SK-N-SH (cell line): ENCODE measurements around the gene PRMT9. TPM values are rescaled to one million over a fixed set of nuclear protein-coding genes. Genes with fewer than 3 reads are reported as not detected.

Source experiments
- CTCF ChIA-PET: fragments of 300-600, 350-600 bp; formaldehyde crosslinking; extraction: SDS; loops from one replicate; lab custom pipeline; 2021; lab: Yijun Ruan, JAX
- POLR2A ChIA-PET: fragments of 350-600 bp; sonication (Branson Sonifier 250); formaldehyde crosslinking; extraction: SDS; loops from one replicate; lab custom pipeline; 2020; ENCODE audit warnings: antibody characterized with exemption, inconsistent platforms; lab: Yijun Ruan, JAX
- DNase-seq: peaks from one replicate; pipeline ENCODE4 v3.0.0; 2012
- H2AFZ ChIP-seq: fragments of 200-600 bp; sonication (generic); 2 replicates; pipeline ENCODE4 v1.8.1; 2016; ENCODE audit warnings: antibody characterized with exemption, mild to moderate bottlenecking, low read depth
- H3F3A ChIP-seq: fragments of 200-600 bp; sonication (generic); replicated peaks from 2 replicates; pipeline ENCODE3; 2016; ENCODE audit warnings: antibody characterized with exemption, mild to moderate bottlenecking; ENCODE audit not compliant: insufficient read depth
- H3K27ac ChIP-seq, 2 experiments: fragments of 200-500 bp in 1 of 2; fragments of 200-600 bp in 1 of 2; sonication (Bioruptor generic) in 1 of 2; sonication (generic), shearing (Covaris generic) in 1 of 2; 2 replicates each; pipeline versions ENCODE4 v1.5.1 to v1.6.1; 2014 to 2016; ENCODE audit warnings: low read depth in 2 of 2, inconsistent platforms in 1 of 2, low read length in 1 of 2, mild to moderate bottlenecking in 1 of 2, mixed read lengths in 1 of 2
- H3K27me3 ChIP-seq: fragments of 200-600 bp; sonication (generic), shearing (Covaris generic); 2 replicates; pipeline ENCODE4 v1.6.1; 2016; ENCODE audit warnings: mixed run types; ENCODE audit not compliant: insufficient read depth
- H3K36me3 ChIP-seq, 2 experiments: fragments of 200-500 bp in 1 of 2; fragments of 200-600 bp in 1 of 2; sonication (Bioruptor generic) in 1 of 2; sonication (generic) in 1 of 2; replicated peaks in 1 of 2; 2 replicates each; pipeline versions ENCODE3 to v1.5.1; 2014 to 2016; ENCODE audit warnings: low read length in 1 of 2, mild to moderate bottlenecking in 1 of 2; ENCODE audit not compliant: insufficient read depth in 2 of 2, control insufficient read depth in 1 of 2
- H3K4me1 ChIP-seq, 2 experiments: fragments of 200-500 bp in 1 of 2; fragments of 200-600 bp in 1 of 2; sonication (Bioruptor generic) in 1 of 2; sonication (generic), shearing (Covaris generic) in 1 of 2; 2 replicates each; pipeline versions ENCODE4 v1.5.1 to v1.6.1; 2014 to 2016; ENCODE audit warnings: low read depth in 1 of 2, low read length in 1 of 2, mixed run types in 1 of 2; ENCODE audit not compliant: insufficient read depth in 2 of 2, control insufficient read depth in 1 of 2
- H3K4me2 ChIP-seq: fragments of 200-600 bp; sonication (generic), shearing (Covaris generic); 2 replicates; pipeline ENCODE4 v1.6.1; 2017; ENCODE audit warnings: mixed run types
- H3K4me3 ChIP-seq, 2 experiments: fragments of 200-500 bp in 1 of 2; fragments of 200-600 bp in 1 of 2; sonication (Bioruptor generic) in 1 of 2; sonication (generic), shearing (Covaris generic) in 1 of 2; 2 replicates each; pipeline versions ENCODE4 v1.5.1 to v1.8.1; 2014 to 2016; ENCODE audit warnings: low read depth in 2 of 2, inconsistent platforms in 1 of 2, low read length in 1 of 2, mild to moderate bottlenecking in 1 of 2, mixed read lengths in 1 of 2, moderate library complexity in 1 of 2
- H3K79me2 ChIP-seq: fragments of 200-600 bp; sonication (generic); 2 replicates; pipeline ENCODE4 v1.8.1; 2017; ENCODE audit warnings: mild to moderate bottlenecking; ENCODE audit not compliant: insufficient read depth
- H3K9ac ChIP-seq: fragments of 200-600 bp; sonication (generic); 2 replicates; pipeline ENCODE4 v1.6.1; 2017; ENCODE audit warnings: mixed run types
- H3K9me2 ChIP-seq: fragments of 200-600 bp; sonication (generic); 2 replicates; pipeline ENCODE4 v1.6.1; 2017; ENCODE audit warnings: mixed run types
- H3K9me3 ChIP-seq: fragments of 200-600 bp; sonication (generic); 2 replicates; pipeline ENCODE4 v1.6.1; 2017; ENCODE audit warnings: mixed run types, mild to moderate bottlenecking, moderate library complexity
- H4K20me1 ChIP-seq: fragments of 200-600 bp; sonication (generic); 2 replicates; pipeline ENCODE4 v1.6.1; 2017; ENCODE audit warnings: mild to moderate bottlenecking, mixed run types; ENCODE audit not compliant: insufficient read depth
- CHD2 ChIP-seq: fragments of 150-350 bp; IDR thresholded peaks from 2 replicates; pipeline ENCODE4 v1.6.1; 2018; ENCODE audit warnings: low read length; ENCODE audit not compliant: partially characterized antibody
- ELF1 ChIP-seq: IDR thresholded peaks from 2 replicates; pipeline ENCODE4 v1.4.0; 2012
- EP300 ChIP-seq, 2 experiments: IDR thresholded peaks; 2 replicates each; pipeline versions ENCODE4 v1.4.0 to v1.6.1; 2012; ENCODE audit warnings: borderline replicate concordance in 1 of 2, low read depth in 1 of 2, low read length in 1 of 2
- EZH2phosphoT487 ChIP-seq: fragments of 200-600 bp; sonication (generic); IDR thresholded peaks from 2 replicates; pipeline ENCODE4 v1.6.1; 2017; ENCODE audit warnings: low read depth, mixed run types, mild to moderate bottlenecking, antibody characterized with exemption, moderate library complexity, borderline replicate concordance
- FOSL2 ChIP-seq: IDR thresholded peaks from 2 replicates; pipeline ENCODE4 v1.4.0; 2012; ENCODE audit warnings: low read depth, mild to moderate bottlenecking, moderate library complexity, borderline replicate concordance
- FOXM1 ChIP-seq: IDR thresholded peaks from 2 replicates; pipeline ENCODE4 v1.4.0; 2012; ENCODE audit warnings: low read depth, mild to moderate bottlenecking
- GABPA ChIP-seq: IDR thresholded peaks from 2 replicates; pipeline ENCODE4 v1.4.0; 2012; ENCODE audit warnings: low read depth, mild to moderate bottlenecking
- GATA2 ChIP-seq: sonication (generic); formaldehyde crosslinking; IDR thresholded peaks from 2 replicates; pipeline ENCODE4 v1.5.0; 2020; ENCODE audit warnings: mild to moderate bottlenecking, missing genetic modification reagents
- JUND ChIP-seq: IDR thresholded peaks from 2 replicates; pipeline ENCODE4 v1.4.0; 2012
- MXI1 ChIP-seq: IDR thresholded peaks from 2 replicates; pipeline ENCODE4 v1.6.1; 2012; ENCODE audit warnings: mild to moderate bottlenecking, low read depth, low read length, improper control_type of control experiment
- NFIC ChIP-seq: IDR thresholded peaks from 2 replicates; pipeline ENCODE4 v1.4.0; 2012; ENCODE audit warnings: borderline replicate concordance
- NRF1 ChIP-seq: IDR thresholded peaks from 2 replicates; pipeline ENCODE4 v1.6.1; 2012; ENCODE audit warnings: low read depth, mild to moderate bottlenecking, low read length
- RCOR1 ChIP-seq: fragments of 150-350 bp; IDR thresholded peaks from 2 replicates; pipeline ENCODE4 v1.6.1; 2017; ENCODE audit warnings: antibody characterized with exemption, low read length
- SIN3A ChIP-seq: IDR thresholded peaks from 2 replicates; pipeline ENCODE4 v1.6.1; 2012; ENCODE audit warnings: low read depth, mild to moderate bottlenecking, low read length, moderate library complexity, borderline replicate concordance
- SMC3 ChIP-seq: IDR thresholded peaks from 2 replicates; pipeline ENCODE4 v1.6.1; 2012; ENCODE audit warnings: low read depth, low read length, improper control_type of control experiment
- TAF1 ChIP-seq: IDR thresholded peaks from 2 replicates; pipeline ENCODE4 v1.6.1; 2012; ENCODE audit warnings: low read depth, mild to moderate bottlenecking, low read length, moderate library complexity, borderline replicate concordance
- TCF12 ChIP-seq: IDR thresholded peaks from 2 replicates; pipeline ENCODE4 v1.4.0; 2012
- TEAD4 ChIP-seq: IDR thresholded peaks from 2 replicates; pipeline ENCODE4 v1.4.0; 2012; ENCODE audit warnings: mild to moderate bottlenecking, borderline replicate concordance; ENCODE audit not compliant: insufficient read depth
- YY1 ChIP-seq: IDR thresholded peaks from 2 replicates; pipeline ENCODE4 v1.4.0; 2012; ENCODE audit warnings: low read depth, mild to moderate bottlenecking
- WGBS: methylation state at CpG from one replicate; pipeline ENCODE4 v1.1.6; 2017; ENCODE audit warnings: low lambda C conversion rate; 5-methylcytosine and 5-hydroxymethylcytosine counted together
- polyA plus RNA-seq, 3 experiments: library from polyadenylated mRNA; depleted of rRNA; stranded (reverse); fragments of >200 nt; gene quantifications; 2 replicates each; pipeline ENCODE4 v1.2.3, GENCODE V29; 2012
- TF ChIP-seq, protein P1 (sequence below): fragments of 150-350 bp; IDR thresholded peaks from 2 replicates; pipeline ENCODE4 v1.6.1; 2016; ENCODE audit warnings: mild to moderate bottlenecking, low read depth, low read length
- TF ChIP-seq, protein P2 (sequence below): IDR thresholded peaks from 2 replicates; pipeline ENCODE4 v1.4.0; 2012; ENCODE audit warnings: low read depth, borderline replicate concordance
- TF ChIP-seq, protein P3 (sequence below): IDR thresholded peaks from 2 replicates; pipeline ENCODE4 v1.4.0; 2012; ENCODE audit warnings: low read depth, borderline replicate concordance
- TF ChIP-seq, protein P4 (sequence below): IDR thresholded peaks from 2 replicates; pipeline ENCODE4; 2012

The PRMT9 gene
- polyA plus RNA-seq, 1 of the 3 experiments (the other 2 are of a cell fraction): 3.9 TPM

DNA sequence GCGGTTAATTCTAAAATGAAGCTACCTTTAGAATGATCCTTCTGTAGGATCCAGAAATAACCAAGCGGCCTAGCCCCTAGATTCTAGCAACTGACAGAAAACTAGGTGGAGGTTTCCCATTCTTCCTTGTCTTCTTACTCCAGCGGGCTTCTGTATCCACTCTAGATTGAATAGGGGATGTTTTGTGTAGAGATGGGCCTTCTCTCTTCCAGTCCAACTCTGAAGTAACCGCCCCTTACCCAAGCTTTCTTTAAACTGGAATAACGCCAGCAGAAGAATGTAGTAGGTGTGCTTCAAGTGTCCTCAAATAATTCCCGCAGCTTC, 67.2 kb downstream of the PRMT9 start:
- Histone ChIP-seq H2AFZ (peak overlapping the region; percentile 88), H3K4me1 (peaks cover 0 to 20% of the 10 kb centered on the region in 2 experiments; a peak in 3 of 4 replicates), H3K4me3 (peak overlapping the region; percentile 79 to 98), H3K9me2 (no peaks in the 10 kb centered on the region), H3K4me2 (peak overlapping the region; percentile 88), H3K9me3 (no peaks in the 10 kb centered on the region), H3K27ac (peak overlapping the region in 1 of 2 experiments; percentile 71; a peak in 2 of 4 replicates), H3K36me3 (peaks cover 8 to 9% of the 10 kb centered on the region in 2 experiments), H4K20me1 (peaks cover 7% of the 10 kb centered on the region; the same call in 1 of the 2 replicates), H3K27me3 (no peaks in the 10 kb centered on the region), H3K79me2 (peaks cover 44% of the 10 kb centered on the region), H3F3A (no peaks in the 10 kb centered on the region), H3K9ac (no peak overlapping the region)
- 19% methylated on average over 6 of the region's 6 CpGs for WGBS
- CTCF ChIA-PET: interaction anchor here (0.7 to 5.9 kb wide), 7 partner anchors 17 to 249 kb away, joined by 3 to 47 read pairs (median 4); no protein-coding TSS in a partner anchor
- DNase-seq: no peak
- TF ChIP-seq YY1: no peak
- TF ChIP-seq NFIC: no peak
- no peak for TF ChIP-seq FOSL2
- TF ChIP-seq SIN3A: no peak
- POLR2A ChIA-PET: interaction anchor here (0.6 to 1.7 kb wide), 8 partner anchors 9 to 178 kb away, joined by 3 to 13 read pairs (median 4); partner anchors contain the start of genes ARHGAP10 and PRMT9

DNA sequence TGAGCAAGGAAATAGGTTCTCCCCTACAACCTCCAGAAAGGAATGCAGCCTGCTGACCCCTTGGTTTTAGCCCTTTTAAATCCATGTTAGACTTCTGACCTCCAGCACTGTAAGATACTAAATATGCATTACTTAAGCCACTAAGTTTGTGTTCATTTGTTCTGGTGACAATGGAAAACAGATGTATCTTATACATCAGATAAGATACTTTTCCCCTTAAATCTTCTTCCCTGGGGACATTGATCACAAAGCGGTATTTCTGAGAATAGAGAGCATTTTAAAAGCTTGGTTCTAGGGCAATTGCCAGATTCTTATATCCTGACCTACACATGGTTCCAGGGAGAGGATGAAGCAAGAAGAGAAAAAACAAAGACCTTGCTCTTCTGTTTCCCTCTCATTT, 73.3 kb downstream of the PRMT9 start:
- TF ChIP-seq FOSL2: no peak
- TF ChIP-seq CHD2: no peak
- TF ChIP-seq TAF1: no peak
- TF ChIP-seq TCF12: no peak
- TF ChIP-seq EZH2phosphoT487: no peak
- peak in 1 of 2 experiments; percentile 20; a peak in 1 of 4 replicates for TF ChIP-seq EP300 (IDR thresholded peaks at IDR 0.05; ENCODE audit: borderline replicate concordance in 1 of 2, low read depth in 1 of 2, low read length in 1 of 2)
- TF ChIP-seq, protein P1, sequence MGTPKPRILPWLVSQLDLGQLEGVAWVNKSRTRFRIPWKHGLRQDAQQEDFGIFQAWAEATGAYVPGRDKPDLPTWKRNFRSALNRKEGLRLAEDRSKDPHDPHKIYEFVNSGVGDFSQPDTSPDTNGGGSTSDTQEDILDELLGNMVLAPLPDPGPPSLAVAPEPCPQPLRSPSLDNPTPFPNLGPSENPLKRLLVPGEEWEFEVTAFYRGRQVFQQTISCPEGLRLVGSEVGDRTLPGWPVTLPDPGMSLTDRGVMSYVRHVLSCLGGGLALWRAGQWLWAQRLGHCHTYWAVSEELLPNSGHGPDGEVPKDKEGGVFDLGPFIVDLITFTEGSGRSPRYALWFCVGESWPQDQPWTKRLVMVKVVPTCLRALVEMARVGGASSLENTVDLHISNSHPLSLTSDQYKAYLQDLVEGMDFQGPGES: no peak
- TF ChIP-seq, protein P2, sequence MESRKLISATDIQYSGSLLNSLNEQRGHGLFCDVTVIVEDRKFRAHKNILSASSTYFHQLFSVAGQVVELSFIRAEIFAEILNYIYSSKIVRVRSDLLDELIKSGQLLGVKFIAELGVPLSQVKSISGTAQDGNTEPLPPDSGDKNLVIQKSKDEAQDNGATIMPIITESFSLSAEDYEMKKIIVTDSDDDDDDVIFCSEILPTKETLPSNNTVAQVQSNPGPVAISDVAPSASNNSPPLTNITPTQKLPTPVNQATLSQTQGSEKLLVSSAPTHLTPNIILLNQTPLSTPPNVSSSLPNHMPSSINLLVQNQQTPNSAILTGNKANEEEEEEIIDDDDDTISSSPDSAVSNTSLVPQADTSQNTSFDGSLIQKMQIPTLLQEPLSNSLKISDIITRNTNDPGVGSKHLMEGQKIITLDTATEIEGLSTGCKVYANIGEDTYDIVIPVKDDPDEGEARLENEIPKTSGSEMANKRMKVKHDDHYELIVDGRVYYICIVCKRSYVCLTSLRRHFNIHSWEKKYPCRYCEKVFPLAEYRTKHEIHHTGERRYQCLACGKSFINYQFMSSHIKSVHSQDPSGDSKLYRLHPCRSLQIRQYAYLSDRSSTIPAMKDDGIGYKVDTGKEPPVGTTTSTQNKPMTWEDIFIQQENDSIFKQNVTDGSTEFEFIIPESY: no peak
- no peak for TF ChIP-seq NFIC
- TF ChIP-seq GATA2 (CRISPR knock-in tag): 0 out of 2 replicates have a peak, but pooled peaks have one; percentile 13
- TF ChIP-seq TEAD4: no peak
- no peak for TF ChIP-seq NRF1
- peak; percentile 5; the same call in 1 of the 2 replicates for TF ChIP-seq RCOR1
- TF ChIP-seq, protein P3, sequence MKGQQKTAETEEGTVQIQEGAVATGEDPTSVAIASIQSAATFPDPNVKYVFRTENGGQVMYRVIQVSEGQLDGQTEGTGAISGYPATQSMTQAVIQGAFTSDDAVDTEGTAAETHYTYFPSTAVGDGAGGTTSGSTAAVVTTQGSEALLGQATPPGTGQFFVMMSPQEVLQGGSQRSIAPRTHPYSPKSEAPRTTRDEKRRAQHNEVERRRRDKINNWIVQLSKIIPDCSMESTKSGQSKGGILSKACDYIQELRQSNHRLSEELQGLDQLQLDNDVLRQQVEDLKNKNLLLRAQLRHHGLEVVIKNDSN: no peak
- TF ChIP-seq, protein P4, sequence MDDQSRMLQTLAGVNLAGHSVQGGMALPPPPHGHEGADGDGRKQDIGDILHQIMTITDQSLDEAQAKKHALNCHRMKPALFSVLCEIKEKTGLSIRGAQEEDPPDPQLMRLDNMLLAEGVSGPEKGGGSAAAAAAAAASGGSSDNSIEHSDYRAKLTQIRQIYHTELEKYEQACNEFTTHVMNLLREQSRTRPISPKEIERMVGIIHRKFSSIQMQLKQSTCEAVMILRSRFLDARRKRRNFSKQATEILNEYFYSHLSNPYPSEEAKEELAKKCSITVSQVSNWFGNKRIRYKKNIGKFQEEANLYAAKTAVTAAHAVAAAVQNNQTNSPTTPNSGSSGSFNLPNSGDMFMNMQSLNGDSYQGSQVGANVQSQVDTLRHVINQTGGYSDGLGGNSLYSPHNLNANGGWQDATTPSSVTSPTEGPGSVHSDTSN: no peak
- no peak for TF ChIP-seq YY1
- TF ChIP-seq ELF1: no peak
- no peak for TF ChIP-seq JUND
- TF ChIP-seq GABPA: no peak
- no peak for TF ChIP-seq SMC3
- no peak for TF ChIP-seq MXI1
- TF ChIP-seq FOXM1: no peak

More for the DNA sequence above, 73.3 kb downstream of the PRMT9 start:
- Histone ChIP-seq H3K9me2 (no peaks in the 10 kb centered on the region), H3K4me2 (no peak overlapping the region), H3K79me2 (no peaks in the 10 kb centered on the region), H2AFZ (no peak overlapping the region), H3K4me1 (peaks cover 0 to 8% of the 10 kb centered on the region in 2 experiments; a peak in 2 of 4 replicates), H3K9me3 (no peaks in the 10 kb centered on the region), H3K27ac (no peak overlapping the region; a peak in 1 of 4 replicates), H3K9ac (no peak overlapping the region), H3F3A (no peaks in the 10 kb centered on the region), H4K20me1 (no peaks in the 10 kb centered on the region), H3K27me3 (no peaks in the 10 kb centered on the region), H3K4me3 (no peak overlapping the region), H3K36me3 (no peaks in the 10 kb centered on the region)
- 38% methylated on average over 1 of the region's 1 CpG for WGBS
- ChIA-PET POLR2A (no interaction called here), CTCF (interaction anchor here (0.7 to 1.5 kb wide), 3 partner anchors 256 to 514 kb away, joined by 3 to 4 read pairs (median 3); no protein-coding TSS in a partner anchor)
- DNase-seq: peak; percentile 10
